Keratinocyte (primary cell): ENCODE measurements around the gene SLC25A36. TPM values are rescaled to one million over a fixed set of nuclear protein-coding genes. Genes with fewer than 3 reads are reported as not detected.

ENCODE experiments used
- DNase-seq: peaks from one replicate; pipeline ENCODE4 v3.0.0-alpha.2; 2011; ENCODE audit warnings: low read depth, missing footprints, low spot score
- FAIRE-seq: peaks from 2 replicates; lab custom pipeline; 2011; peaks lifted over from hg19 to GRCh38; lab: Jason Lieb, UNC
- H2AFZ ChIP-seq: 2 replicates; pipeline ENCODE4 v1.6.0; 2012; ENCODE audit warnings: low read length, control low read depth, inconsistent platforms; ENCODE audit not compliant: control insufficient read depth
- H3K27ac ChIP-seq: 2 replicates; pipeline ENCODE4 v1.5.1; 2011; ENCODE audit warnings: low read length; ENCODE audit not compliant: control insufficient read depth, insufficient read depth
- H3K27me3 ChIP-seq: 3 replicates; pipeline ENCODE4 v1.6.0; 2011; ENCODE audit warnings: low read length; ENCODE audit not compliant: control insufficient read depth, insufficient read depth; ENCODE audit errors: extremely low read depth
- H3K36me3 ChIP-seq, 2 experiments: 2 replicates in 1 of 2; 3 replicates in 1 of 2; pipeline ENCODE4 v1.5.1; 2011; ENCODE audit warnings: low read length in 2 of 2, mild to moderate bottlenecking in 1 of 2; ENCODE audit not compliant: control insufficient read depth in 2 of 2, insufficient read depth in 2 of 2; ENCODE audit errors: extremely low read depth in 1 of 2
- H3K4me1 ChIP-seq: 3 replicates; pipeline ENCODE4 v1.5.1; 2011; ENCODE audit warnings: low read length; ENCODE audit not compliant: control insufficient read depth, insufficient read depth; ENCODE audit errors: extremely low read depth
- H3K4me2 ChIP-seq: 3 replicates; pipeline ENCODE4 v1.6.0; 2011; ENCODE audit warnings: low read depth, low read length; ENCODE audit not compliant: control insufficient read depth, insufficient read depth; ENCODE audit errors: extremely low read depth
- H3K4me3 ChIP-seq, 3 experiments: fragments of 200-600 bp in 1 of 3; sonication (generic) in 1 of 3; 2 replicates in 2 of 3; 3 replicates in 1 of 3; pipeline ENCODE4 v1.5.1; 2011 to 2016; ENCODE audit warnings: low read length in 3 of 3, mild to moderate bottlenecking in 3 of 3, control low read depth in 2 of 3, inconsistent platforms in 1 of 3, low read depth in 1 of 3, mixed read lengths in 1 of 3, mixed run types in 1 of 3, moderate library complexity in 1 of 3; ENCODE audit not compliant: control insufficient read depth in 2 of 3, insufficient read depth in 2 of 3; ENCODE audit errors: extremely low read depth in 1 of 3
- H3K79me2 ChIP-seq: 2 replicates; pipeline ENCODE4 v1.6.0; 2012; ENCODE audit warnings: low read length; ENCODE audit not compliant: control insufficient read depth, insufficient read depth
- H3K9ac ChIP-seq: 3 replicates; pipeline ENCODE4 v1.6.0; 2011; ENCODE audit warnings: low read length; ENCODE audit not compliant: control insufficient read depth, insufficient read depth; ENCODE audit errors: extremely low read depth
- H3K9me1 ChIP-seq: 3 replicates; pipeline ENCODE4 v1.6.0; 2011; ENCODE audit warnings: low read length; ENCODE audit not compliant: control insufficient read depth, insufficient read depth; ENCODE audit errors: extremely low read depth
- H3K9me3 ChIP-seq: 2 replicates; pipeline ENCODE4 v1.5.1; 2012; ENCODE audit warnings: low read depth, low read length; ENCODE audit not compliant: control insufficient read depth
- H4K20me1 ChIP-seq: 3 replicates; pipeline ENCODE4 v1.6.0; 2011; ENCODE audit warnings: low read length; ENCODE audit not compliant: control insufficient read depth, insufficient read depth; ENCODE audit errors: extremely low read depth
- EZH2 ChIP-seq: IDR thresholded peaks from one replicate; pipeline ENCODE4 v1.6.1; 2012; ENCODE audit warnings: inconsistent platforms, mild to moderate bottlenecking, low read length, moderate library complexity
- dilution Hi-C: fragments of 300-500 bp; cut with MboI; formaldehyde crosslinking; loops from one replicate; pipeline ENCODE4 v1.7.0; 2020; ENCODE audit warnings: low sequenced_read_pairs; ENCODE audit not compliant: extremely low pct_ligation_motif_present
- polyA plus RNA-seq, 5 experiments: library from polyadenylated mRNA; depleted of rRNA in 3 of 5; stranded (reverse) in 3 of 5; stranded (forward) in 1 of 5; unstranded in 1 of 5; fragments of >200 nt; gene quantifications; 1 replicate in 1 of 5; 2 replicates in 3 of 5; 3 replicates in 1 of 5; pipeline versions ENCODE4 v1.2.1 to v1.2.3, GENCODE V29; 2011 to 2012; ENCODE audit warnings: missing spikeins in 2 of 5, low read depth in 1 of 5, low replicate concordance in 1 of 5
- TF ChIP-seq, protein P1 (sequence below), 3 experiments: IDR thresholded peaks in 1 of 3; conservative IDR thresholded peaks in 1 of 3; optimal IDR thresholded peaks in 1 of 3; 2 replicates in 2 of 3; 3 replicates in 1 of 3; pipeline versions ENCODE3 to v1.5.1; 2011; ENCODE audit warnings: low read length in 3 of 3, mild to moderate bottlenecking in 3 of 3, moderate library complexity in 2 of 3, control low read depth in 1 of 3, inconsistent platforms in 1 of 3; ENCODE audit not compliant: insufficient read depth in 2 of 3; ENCODE audit errors: extremely low read depth in 1 of 3

The SLC25A36 gene
- polyA plus RNA-seq, 1 donor (not counting 4 experiments of a cell fraction or from before 2014, with no cell fraction given), result 69.2 TPM

DNA sequence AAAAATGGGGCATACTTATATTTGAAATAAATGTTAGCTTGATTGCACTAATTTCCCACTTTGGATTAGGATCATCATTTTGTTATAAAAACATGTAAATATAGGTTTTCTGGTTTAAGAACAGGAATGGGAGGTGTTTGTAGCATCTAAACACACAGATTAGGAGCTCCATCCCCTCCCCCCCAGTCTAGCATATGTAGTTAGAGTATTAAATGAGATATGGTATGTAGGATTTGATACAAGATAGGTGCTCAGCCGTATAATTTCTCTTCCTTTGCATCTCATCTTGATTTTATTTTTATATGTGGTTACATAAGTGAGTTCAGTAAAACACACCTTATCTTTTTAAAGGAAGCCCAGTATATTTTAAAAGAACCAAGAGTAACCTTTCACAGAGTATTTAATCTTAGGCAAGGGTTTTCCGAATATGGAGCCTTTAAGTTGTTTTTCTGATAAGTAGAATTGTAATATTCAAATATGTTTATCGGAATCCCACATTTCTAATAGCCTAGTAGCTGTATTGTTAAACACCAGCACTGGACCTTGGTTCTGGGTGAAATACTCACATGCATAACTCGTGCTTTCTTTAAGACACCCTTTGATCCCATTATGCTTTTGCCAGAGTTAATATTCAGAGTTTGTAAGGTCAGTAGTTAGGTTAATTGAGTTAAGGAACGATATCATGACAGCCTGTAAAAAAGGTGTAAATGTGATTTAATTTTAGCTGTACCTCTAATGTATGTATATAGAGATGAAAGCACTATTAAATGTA is 2.3 kb downstream of the SLC25A36 start:
- Histone ChIP-seq H3K27ac (no peak overlapping the region), H3K36me3 (no peaks in the 10 kb centered on the region), H4K20me1 (peaks cover 5% of the 10 kb centered on the region), H3K9ac (peak overlapping the region; percentile 10), H3K27me3 (no peaks in the 10 kb centered on the region), H3K4me3 (peak overlapping the region in 2 of 3 experiments; percentile 85 to 96), H2AFZ (no peak overlapping the region), H3K9me1 (peaks cover 3% of the 10 kb centered on the region), H3K4me1 (peaks cover 10% of the 10 kb centered on the region), H3K79me2 (peaks cover 70% of the 10 kb centered on the region), H3K4me2 (peak overlapping the region; percentile 96), H3K9me3 (no peaks in the 10 kb centered on the region)
- DNase-seq, result no peak
- no peak for FAIRE-seq
- no peak for TF ChIP-seq EZH2
- TF ChIP-seq, protein P1, sequence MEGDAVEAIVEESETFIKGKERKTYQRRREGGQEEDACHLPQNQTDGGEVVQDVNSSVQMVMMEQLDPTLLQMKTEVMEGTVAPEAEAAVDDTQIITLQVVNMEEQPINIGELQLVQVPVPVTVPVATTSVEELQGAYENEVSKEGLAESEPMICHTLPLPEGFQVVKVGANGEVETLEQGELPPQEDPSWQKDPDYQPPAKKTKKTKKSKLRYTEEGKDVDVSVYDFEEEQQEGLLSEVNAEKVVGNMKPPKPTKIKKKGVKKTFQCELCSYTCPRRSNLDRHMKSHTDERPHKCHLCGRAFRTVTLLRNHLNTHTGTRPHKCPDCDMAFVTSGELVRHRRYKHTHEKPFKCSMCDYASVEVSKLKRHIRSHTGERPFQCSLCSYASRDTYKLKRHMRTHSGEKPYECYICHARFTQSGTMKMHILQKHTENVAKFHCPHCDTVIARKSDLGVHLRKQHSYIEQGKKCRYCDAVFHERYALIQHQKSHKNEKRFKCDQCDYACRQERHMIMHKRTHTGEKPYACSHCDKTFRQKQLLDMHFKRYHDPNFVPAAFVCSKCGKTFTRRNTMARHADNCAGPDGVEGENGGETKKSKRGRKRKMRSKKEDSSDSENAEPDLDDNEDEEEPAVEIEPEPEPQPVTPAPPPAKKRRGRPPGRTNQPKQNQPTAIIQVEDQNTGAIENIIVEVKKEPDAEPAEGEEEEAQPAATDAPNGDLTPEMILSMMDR (optimal IDR thresholded peaks at IDR 0.05 in 1 of 3, IDR thresholded peaks at IDR 0.05 in 1 of 3, conservative IDR thresholded peaks at IDR 0.05 in 1 of 3; ENCODE audit: extremely low read depth in 1 of 3, insufficient read depth in 2 of 3, low read length in 3 of 3), result no peak
- dilution Hi-C loops, result no loop called here

DNA sequence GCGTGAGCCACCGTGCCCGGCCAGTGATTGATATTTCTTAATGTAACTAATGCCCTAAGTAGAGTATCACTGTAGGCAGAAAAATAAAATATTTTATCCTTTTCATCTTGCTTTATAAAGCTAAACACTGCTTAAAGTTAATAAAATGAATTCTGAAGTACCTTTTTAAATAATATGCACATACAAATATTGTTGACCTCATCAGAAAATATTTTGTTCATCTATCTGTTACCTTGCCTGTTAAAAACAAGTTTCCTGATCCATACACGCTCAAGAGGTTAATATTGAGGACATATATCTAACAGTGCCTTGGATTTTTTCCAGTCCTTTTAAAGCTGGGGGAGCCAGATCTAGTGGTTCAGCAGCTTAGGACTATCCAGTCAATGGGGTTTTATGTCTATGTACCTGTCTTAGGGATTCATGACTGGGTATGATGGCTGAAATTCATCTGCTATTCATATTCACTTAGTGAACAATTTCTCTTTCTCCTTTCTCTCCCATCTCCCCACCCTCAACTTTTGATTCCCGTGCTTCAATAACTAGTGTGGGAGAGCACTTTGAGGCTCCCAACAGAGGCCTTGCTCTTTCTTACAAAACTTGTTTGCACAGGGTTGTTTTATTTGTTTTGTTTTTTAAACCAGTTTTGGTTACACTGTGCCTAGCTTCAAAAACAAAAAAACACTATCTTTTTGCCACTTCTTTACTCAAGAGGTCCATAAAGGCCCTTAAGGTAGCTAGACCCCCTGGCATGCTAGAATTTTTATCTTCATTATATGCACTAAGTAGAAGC is 7.0 kb downstream of the SLC25A36 start:
- Histone ChIP-seq H3K9me1 (peaks cover 3% of the 10 kb centered on the region), H3K4me1 (peaks cover 6% of the 10 kb centered on the region), H3K4me2 (no peak overlapping the region), H3K9ac (no peak overlapping the region), H3K27ac (no peak overlapping the region), H3K27me3 (no peaks in the 10 kb centered on the region), H3K9me3 (no peaks in the 10 kb centered on the region), H2AFZ (no peak overlapping the region), H3K36me3 (no peaks in the 10 kb centered on the region), H3K4me3 (no peak overlapping the region), H4K20me1 (peaks cover 5% of the 10 kb centered on the region), H3K79me2 (peaks cover 98% of the 10 kb centered on the region)
- FAIRE-seq, result no peak
- DNase-seq, result no peak
- TF ChIP-seq, protein P1 (optimal IDR thresholded peaks at IDR 0.05 in 1 of 3, IDR thresholded peaks at IDR 0.05 in 1 of 3, conservative IDR thresholded peaks at IDR 0.05 in 1 of 3; ENCODE audit: extremely low read depth in 1 of 3, insufficient read depth in 2 of 3, low read length in 3 of 3), result no peak
- TF ChIP-seq EZH2, result no peak
- dilution Hi-C loops, result no loop called here
